Fibroblast of pulmonary artery (primary cell): Measurements from ENCODE around the gene XPNPEP1.

Experiments
- DNase-seq: peaks from one replicate; pipeline ENCODE4 v3.0.0-alpha.2; 2010; ENCODE audit warnings: low read depth
- H3K4me3 ChIP-seq: replicated peaks from 2 replicates; pipeline ENCODE4 v1.5.1; 2011; ENCODE audit warnings: low read depth, mild to moderate bottlenecking, control low read depth, low read length, moderate library complexity
- CTCF ChIP-seq: IDR thresholded peaks from 2 replicates; pipeline ENCODE4 v1.5.1; 2011; ENCODE audit warnings: mild to moderate bottlenecking, control low read depth, low read length, inconsistent platforms; ENCODE audit errors: missing control alignments

The XPNPEP1 gene

GRCh38 chr10:109922976-109923921, at the start of gene XPNPEP1:
Gene XPNPEP1, minus strand, starts transcription at chr10:109923511. Its CDS starts 78 bp downstream, at chr10:109923433.
- peak; percentile 84 for DNase-seq
- H3K4me3 ChIP-seq, result peak within 1 kb of the TSS; percentile 80
- TF ChIP-seq CTCF, result no peak

DNA sequence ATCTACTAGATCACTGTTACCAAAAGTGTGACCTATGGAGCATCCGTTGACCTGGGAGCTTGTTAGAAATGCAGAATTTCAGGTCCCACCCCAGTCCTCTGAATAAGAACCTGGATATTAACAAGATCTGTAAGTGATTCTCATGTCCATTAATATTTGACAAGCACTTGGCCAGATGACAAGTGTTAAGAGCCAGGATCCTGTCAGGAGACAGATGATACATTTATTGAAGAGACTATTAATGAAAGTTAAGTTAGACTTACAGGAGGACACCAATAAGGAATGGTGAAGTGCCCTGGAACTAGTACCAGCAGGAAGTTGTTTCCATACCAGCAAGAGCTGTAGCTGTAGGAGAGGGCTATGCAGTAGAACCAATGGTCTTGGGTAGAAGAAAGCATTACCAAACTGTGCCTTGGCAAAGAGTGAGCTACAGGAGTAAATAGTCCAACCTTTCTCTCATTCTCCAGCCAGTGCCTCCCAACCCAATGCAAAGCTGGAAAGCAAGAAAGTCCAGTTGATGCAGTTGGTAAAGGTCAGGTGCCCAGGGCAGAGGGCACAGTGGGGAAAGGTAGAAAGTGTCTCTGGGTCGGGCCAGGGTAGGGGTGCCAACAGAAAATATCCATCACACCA, 49.2 kb upstream of the XPNPEP1 start:
- no peak overlapping the region for H3K4me3 ChIP-seq
- DNase-seq, result no peak
- TF ChIP-seq CTCF, result no peak

DNA sequence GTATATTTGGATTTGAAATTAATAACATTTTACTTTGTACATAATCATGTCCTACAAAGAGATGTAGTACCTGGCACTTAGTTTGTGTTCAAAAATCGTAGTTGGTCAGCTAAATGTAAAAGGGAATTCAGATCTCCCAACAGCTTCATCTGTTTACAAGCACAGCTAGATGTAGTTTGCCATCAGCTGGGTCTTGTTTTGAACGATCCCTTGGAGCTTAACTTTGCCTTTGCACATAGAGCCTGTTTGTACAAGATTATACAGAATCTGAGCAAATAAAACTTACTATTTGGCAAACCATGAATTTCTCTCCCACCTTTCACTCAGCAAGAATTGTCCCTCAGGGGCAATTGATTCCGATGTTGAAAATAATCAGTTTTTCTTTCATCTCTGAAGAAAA, 48.3 kb upstream of the XPNPEP1 start:
- DNase-seq, result no peak
- no peak overlapping the region for H3K4me3 ChIP-seq
- no peak for TF ChIP-seq CTCF

GRCh38 chr10:109969760-109970346, 46.5 kb upstream of the XPNPEP1 start:
- no peak overlapping the region for H3K4me3 ChIP-seq
- TF ChIP-seq CTCF, result no peak
- DNase-seq, result no peak

DNA sequence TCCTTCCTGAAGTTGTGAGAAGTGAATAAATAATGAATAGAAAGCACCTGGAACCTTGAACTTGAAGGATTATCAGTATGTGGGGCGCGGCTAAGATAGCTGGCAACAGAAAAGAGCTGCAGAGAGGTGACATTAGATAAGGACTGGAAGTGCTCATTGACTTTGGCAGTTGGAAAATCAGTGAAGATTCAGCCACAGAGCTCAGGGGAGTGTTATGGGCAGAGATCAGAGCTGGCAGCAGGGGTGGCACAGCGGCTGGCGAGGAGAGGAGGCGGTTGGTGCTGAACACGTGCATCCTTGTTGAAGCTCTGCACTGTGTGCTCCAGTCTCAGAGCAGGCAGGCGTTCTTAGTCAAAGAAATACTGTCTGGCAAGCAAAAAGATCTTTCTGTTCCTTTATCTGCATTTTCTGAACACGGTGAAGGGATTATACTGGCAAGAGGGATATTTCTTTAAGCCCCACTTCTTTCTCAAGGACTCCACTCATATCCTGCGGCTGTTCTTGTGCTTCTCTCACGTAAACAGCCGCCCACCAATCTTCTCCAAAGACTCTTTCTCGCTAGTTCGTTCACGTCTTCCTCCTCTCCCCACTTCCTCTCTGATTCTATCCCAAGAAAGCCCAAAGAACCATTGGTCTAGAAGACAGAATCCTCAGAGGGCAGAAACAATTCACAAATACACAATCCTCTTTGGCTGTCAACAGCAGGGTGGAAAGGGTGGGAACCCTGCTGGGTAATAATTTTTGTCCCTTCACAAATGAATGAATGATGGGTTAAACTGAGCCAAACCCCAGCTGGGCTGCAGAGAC, 45.8 kb upstream of the XPNPEP1 start:
- DNase-seq, result no peak
- no peak for TF ChIP-seq CTCF
- no peak overlapping the region for H3K4me3 ChIP-seq

GRCh38 chr10:109967739-109968088, 44.4 kb upstream of the XPNPEP1 start:
- H3K4me3 ChIP-seq, result peak overlapping the region; percentile 6
- no peak for TF ChIP-seq CTCF
- no peak for DNase-seq
